Measurements from ENCODE around the gene ARHGAP24. TPM values are rescaled to one million over a fixed set of nuclear protein-coding genes. Genes with fewer than 3 reads are reported as not detected.

The ARHGAP24 gene
- polyA plus RNA-seq (2013, experiment 1 of 2): 0.69 TPM
- polyA plus RNA-seq (2013, experiment 2 of 2): 0.52 TPM

GRCh38 chr4:85474818-85475630 lies at the start of gene ARHGAP24:
TSS of gene ARHGAP24 (plus strand) at chr4:85475150.
- peak within 1 kb of the TSS; percentile 89 for H3K4me2 ChIP-seq (ENCODE audit: low read length)
- peak within 1 kb of the TSS; percentile 57 for H3K4ac ChIP-seq (ENCODE audit: low read depth, low read length)
- H3K4me3 ChIP-seq (ENCODE audit: low read length): peak within 1 kb of the TSS; percentile 76
- no peak within 1 kb of the TSS for H2BK5ac ChIP-seq (ENCODE audit: low read length)
- H3K27me3 ChIP-seq (ENCODE audit: insufficient read depth, low read length, poor library complexity): no peaks in the 10 kb centered on the region
- H3K27ac ChIP-seq (ENCODE audit: low read depth, low read length): peak within 1 kb of the TSS; percentile 83
- no peak within 1 kb of the TSS for H4K8ac ChIP-seq (ENCODE audit: low read depth, low read length)
- DNase-seq: peak; percentile 97
- H2BK15ac ChIP-seq (replicated peaks; ENCODE audit: low read depth): no peak within 1 kb of the TSS
- no peaks in the 10 kb centered on the region for H3K36me3 ChIP-seq (ENCODE audit: control insufficient read depth, insufficient read depth, low read length)
- H3K4me1 ChIP-seq (ENCODE audit: control insufficient read depth, low read depth, low read length): peaks cover 3% of the 10 kb centered on the region
- no CpG with 5 or more reads among the region's 41 CpGs for WGBS (ENCODE audit: extremely low coverage, insufficient coverage, low lambda C conversion rate)
- H3K79me1 ChIP-seq (ENCODE audit: low read length): no peaks in the 10 kb centered on the region
- peak within 1 kb of the TSS; percentile 77 for H2BK120ac ChIP-seq (ENCODE audit: low read depth, low read length)
- no peak within 1 kb of the TSS for H3K23ac ChIP-seq (ENCODE audit: low read length)
- peak within 1 kb of the TSS; percentile 91 for H3K18ac ChIP-seq (ENCODE audit: low read length)
- H3K9ac ChIP-seq (ENCODE audit: low read length): peak within 1 kb of the TSS; percentile 77
- H3K79me2 ChIP-seq (ENCODE audit: control insufficient read depth, insufficient read depth, low read length): no peaks in the 10 kb centered on the region
- peak within 1 kb of the TSS; percentile 88 for H3K56ac ChIP-seq (ENCODE audit: low read length)
- H2AK5ac ChIP-seq (ENCODE audit: low read length): no peak within 1 kb of the TSS
- no peak within 1 kb of the TSS for H4K5ac ChIP-seq (ENCODE audit: low read length)

- no CpG with 5 or more reads among the region's 3 CpGs for WGBS (ENCODE audit: extremely low coverage, insufficient coverage, low lambda C conversion rate)
Measured at GRCh38 chr4:85426366-85426765, 48.6 kb upstream of the ARHGAP24 start.

GRCh38 chr4:85427123-85427522 lies 47.8 kb upstream of the ARHGAP24 start:
- no peak overlapping the region for H3K18ac ChIP-seq (ENCODE audit: low read length)
- no peak overlapping the region for H3K23ac ChIP-seq (ENCODE audit: low read length)
- WGBS (ENCODE audit: extremely low coverage, insufficient coverage, low lambda C conversion rate): no CpG with 5 or more reads among the region's 1 CpG
- no peak overlapping the region for H4K8ac ChIP-seq (ENCODE audit: low read depth, low read length)
- no peak overlapping the region for H2BK5ac ChIP-seq (ENCODE audit: low read length)
- no peak overlapping the region for H3K56ac ChIP-seq (ENCODE audit: low read length)
- H2AK5ac ChIP-seq (ENCODE audit: low read length): no peak overlapping the region
- no peak overlapping the region for H4K5ac ChIP-seq (ENCODE audit: low read length)
- no peaks in the 10 kb centered on the region for H3K4me1 ChIP-seq (ENCODE audit: control insufficient read depth, low read depth, low read length)
- H2BK120ac ChIP-seq (ENCODE audit: low read depth, low read length): no peak overlapping the region
- H3K27me3 ChIP-seq (ENCODE audit: insufficient read depth, low read length, poor library complexity): no peaks in the 10 kb centered on the region
- no peak overlapping the region for H2BK15ac ChIP-seq (replicated peaks; ENCODE audit: low read depth)
- no peak overlapping the region for H3K4ac ChIP-seq (ENCODE audit: low read depth, low read length)
- H3K9ac ChIP-seq (ENCODE audit: low read length): no peak overlapping the region
- H3K4me3 ChIP-seq (ENCODE audit: low read length): no peak overlapping the region
- no peak for DNase-seq
- no peaks in the 10 kb centered on the region for H3K79me2 ChIP-seq (ENCODE audit: control insufficient read depth, insufficient read depth, low read length)
- H3K79me1 ChIP-seq (ENCODE audit: low read length): no peaks in the 10 kb centered on the region
- H3K27ac ChIP-seq (ENCODE audit: low read depth, low read length): no peak overlapping the region
- no peak overlapping the region for H3K4me2 ChIP-seq (ENCODE audit: low read length)
- no peaks in the 10 kb centered on the region for H3K36me3 ChIP-seq (ENCODE audit: control insufficient read depth, insufficient read depth, low read length)

More at GRCh38 chr4:85426366-85426765, 48.6 kb upstream of the ARHGAP24 start:
- no peak overlapping the region for H3K56ac ChIP-seq (ENCODE audit: low read length)
- no peaks in the 10 kb centered on the region for H3K27me3 ChIP-seq (ENCODE audit: insufficient read depth, low read length, poor library complexity)
- H3K36me3 ChIP-seq (ENCODE audit: control insufficient read depth, insufficient read depth, low read length): no peaks in the 10 kb centered on the region
- H3K79me2 ChIP-seq (ENCODE audit: control insufficient read depth, insufficient read depth, low read length): no peaks in the 10 kb centered on the region
- no peak overlapping the region for H2BK120ac ChIP-seq (ENCODE audit: low read depth, low read length)
- H4K5ac ChIP-seq (ENCODE audit: low read length): no peak overlapping the region
- no peak overlapping the region for H3K18ac ChIP-seq (ENCODE audit: low read length)
- no peaks in the 10 kb centered on the region for H3K4me1 ChIP-seq (ENCODE audit: control insufficient read depth, low read depth, low read length)
- no peak overlapping the region for H4K8ac ChIP-seq (ENCODE audit: low read depth, low read length)
- no peak overlapping the region for H3K9ac ChIP-seq (ENCODE audit: low read length)
- no peak overlapping the region for H3K23ac ChIP-seq (ENCODE audit: low read length)
- H2BK15ac ChIP-seq (replicated peaks; ENCODE audit: low read depth): no peak overlapping the region
- no peak overlapping the region for H2BK5ac ChIP-seq (ENCODE audit: low read length)
- H2AK5ac ChIP-seq (ENCODE audit: low read length): no peak overlapping the region
- H3K79me1 ChIP-seq (ENCODE audit: low read length): no peaks in the 10 kb centered on the region
- H3K4me3 ChIP-seq (ENCODE audit: low read length): no peak overlapping the region
- DNase-seq: no peak
- no peak overlapping the region for H3K4me2 ChIP-seq (ENCODE audit: low read length)
- no peak overlapping the region for H3K4ac ChIP-seq (ENCODE audit: low read depth, low read length)
- no peak overlapping the region for H3K27ac ChIP-seq (ENCODE audit: low read depth, low read length)

- Histone ChIP-seq H3K27ac (ENCODE audit: low read depth, low read length) (no peak overlapping the region), H2BK5ac (ENCODE audit: low read length) (no peak overlapping the region), H3K27me3 (ENCODE audit: insufficient read depth, low read length, poor library complexity) (no peaks in the 10 kb centered on the region), H3K4me3 (ENCODE audit: low read length) (no peak overlapping the region), H3K56ac (ENCODE audit: low read length) (no peak overlapping the region), H3K36me3 (ENCODE audit: control insufficient read depth, insufficient read depth, low read length) (no peaks in the 10 kb centered on the region), H3K4me1 (ENCODE audit: control insufficient read depth, low read depth, low read length) (no peaks in the 10 kb centered on the region), H3K4ac (ENCODE audit: low read depth, low read length) (no peak overlapping the region), H3K4me2 (ENCODE audit: low read length) (no peak overlapping the region), H3K23ac (ENCODE audit: low read length) (no peak overlapping the region), H2BK120ac (ENCODE audit: low read depth, low read length) (no peak overlapping the region), H3K79me1 (ENCODE audit: low read length) (no peaks in the 10 kb centered on the region), H4K8ac (ENCODE audit: low read depth, low read length) (no peak overlapping the region), H4K5ac (ENCODE audit: low read length) (no peak overlapping the region), H3K18ac (ENCODE audit: low read length) (no peak overlapping the region), H3K9ac (ENCODE audit: low read length) (no peak overlapping the region), H2BK15ac (replicated peaks; ENCODE audit: low read depth) (no peak overlapping the region), H2AK5ac (ENCODE audit: low read length) (no peak overlapping the region), H3K79me2 (ENCODE audit: control insufficient read depth, insufficient read depth, low read length) (no peaks in the 10 kb centered on the region)
- DNase-seq: no peak
- WGBS (ENCODE audit: extremely low coverage, insufficient coverage, low lambda C conversion rate): no CpG with 5 or more reads among the region's 3 CpGs
Measured at GRCh38 chr4:85430226-85430625, 44.7 kb upstream of the ARHGAP24 start.

- Histone ChIP-seq H3K23ac (ENCODE audit: low read length) (no peak overlapping the region), H4K8ac (ENCODE audit: low read depth, low read length) (no peak overlapping the region), H4K5ac (ENCODE audit: low read length) (no peak overlapping the region), H3K4me3 (ENCODE audit: low read length) (no peak overlapping the region), H3K27ac (ENCODE audit: low read depth, low read length) (no peak overlapping the region), H3K4me1 (ENCODE audit: control insufficient read depth, low read depth, low read length) (no peaks in the 10 kb centered on the region), H3K18ac (ENCODE audit: low read length) (no peak overlapping the region), H2BK15ac (replicated peaks; ENCODE audit: low read depth) (no peak overlapping the region), H3K9ac (ENCODE audit: low read length) (no peak overlapping the region), H3K27me3 (ENCODE audit: insufficient read depth, low read length, poor library complexity) (no peaks in the 10 kb centered on the region), H3K4me2 (ENCODE audit: low read length) (no peak overlapping the region), H3K79me2 (ENCODE audit: control insufficient read depth, insufficient read depth, low read length) (no peaks in the 10 kb centered on the region), H3K79me1 (ENCODE audit: low read length) (no peaks in the 10 kb centered on the region), H2BK120ac (ENCODE audit: low read depth, low read length) (no peak overlapping the region), H3K4ac (ENCODE audit: low read depth, low read length) (no peak overlapping the region), H3K56ac (ENCODE audit: low read length) (no peak overlapping the region), H2BK5ac (ENCODE audit: low read length) (no peak overlapping the region), H2AK5ac (ENCODE audit: low read length) (no peak overlapping the region), H3K36me3 (ENCODE audit: control insufficient read depth, insufficient read depth, low read length) (no peaks in the 10 kb centered on the region)
- DNase-seq: peak; percentile 44
- WGBS (ENCODE audit: extremely low coverage, insufficient coverage, low lambda C conversion rate): no CpG with 5 or more reads among the region's 5 CpGs
Measured at GRCh38 chr4:85430697-85431096, 44.3 kb upstream of the ARHGAP24 start.

Measured in mesendoderm (in vitro differentiated cells).